CD4-positive, alpha-beta T cell treated with Interleukin-6 for 4 hours (primary cell): ENCODE data around the gene FLT4.

Experiments used
- DNase-seq: peaks from one replicate; pipeline ENCODE4 v3.0.0-alpha.2; 2020; ENCODE audit warnings: mixed read lengths

FLT4 gene

GRCh38 chr5:180603076-180603594, 46.3 kb downstream of the FLT4 start:
- no peak for DNase-seq

DNA sequence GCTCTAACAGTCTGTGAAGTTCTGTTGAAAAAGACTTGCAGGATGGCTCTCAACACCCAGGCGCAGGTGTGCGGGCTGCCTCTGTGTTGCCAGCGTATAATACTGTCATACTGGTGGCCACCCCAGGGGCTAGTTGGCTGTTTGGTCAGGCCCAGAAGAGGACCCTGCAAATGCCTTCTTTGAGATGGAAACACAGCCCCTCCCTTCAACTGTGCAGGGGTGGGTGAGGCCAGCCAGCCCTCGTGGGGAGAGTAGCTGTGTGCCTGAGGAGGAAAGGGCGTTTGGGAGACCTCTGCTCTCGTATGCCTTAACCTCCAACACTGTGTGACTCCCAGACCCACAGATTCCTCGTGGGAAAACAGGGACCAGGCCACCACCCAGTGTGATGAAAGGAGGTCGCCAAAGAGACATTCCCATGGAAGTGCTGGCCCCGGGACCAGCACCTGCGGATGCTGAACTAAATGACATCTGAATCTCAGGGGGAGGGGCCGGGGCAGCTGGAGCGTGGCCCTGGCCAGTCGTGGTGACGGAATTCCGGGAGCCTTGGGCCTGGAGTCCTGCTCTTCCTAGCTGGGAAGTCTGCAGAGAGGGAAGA, 46.8 kb downstream of the FLT4 start:
- no peak for DNase-seq

- no peak for DNase-seq
Measured at GRCh38 chr5:180601591-180602480, 47.6 kb downstream of the FLT4 start.

- no peak for DNase-seq
Measured at GRCh38 chr5:180600554-180601041, 48.8 kb downstream of the FLT4 start.

DNA sequence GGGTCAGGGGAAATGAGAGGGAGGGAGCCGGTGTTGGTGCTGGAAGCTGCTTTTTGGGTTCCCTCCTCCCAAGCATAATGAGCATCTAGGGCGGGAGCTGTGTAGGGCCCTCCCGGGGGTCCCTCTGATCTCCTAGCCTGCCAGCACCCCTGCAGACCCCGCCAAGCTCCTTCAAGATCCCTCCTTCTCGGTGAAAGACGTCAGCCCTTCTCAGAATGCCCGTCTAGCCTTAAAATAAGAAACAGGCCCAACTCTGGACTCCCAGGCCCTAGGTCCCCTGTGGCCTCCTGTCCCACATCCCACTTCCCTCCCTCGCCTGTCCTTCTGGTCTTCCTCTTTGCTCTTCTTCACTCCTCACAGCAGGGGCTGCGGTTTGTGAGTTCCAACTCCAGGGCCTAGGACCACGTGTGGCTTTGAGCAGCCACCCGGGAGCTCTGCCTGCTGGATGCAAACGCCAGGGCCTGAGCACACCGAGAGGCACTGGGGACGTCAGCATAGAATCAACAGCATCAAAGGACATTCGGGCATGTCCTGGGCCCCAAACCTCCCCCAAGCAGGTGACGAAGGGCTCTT, 49.3 kb downstream of the FLT4 start:
- DNase-seq: no peak

DNA sequence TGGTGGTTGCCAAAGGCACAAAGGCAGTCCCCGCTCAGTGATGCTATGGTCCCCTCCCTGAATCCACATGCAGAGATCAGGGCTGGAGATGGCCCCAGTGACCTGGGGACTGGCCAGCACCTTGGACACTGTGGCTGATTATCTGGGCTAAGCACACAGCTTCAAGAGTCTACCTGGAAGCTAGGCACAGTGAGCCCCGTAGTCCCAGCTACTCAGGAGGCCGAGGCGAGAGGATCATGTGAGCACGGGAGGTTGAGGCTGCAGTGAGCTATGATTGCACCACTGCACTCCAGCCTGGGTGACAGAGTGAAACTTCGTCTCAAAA, 49.8 kb downstream of the FLT4 start:
- DNase-seq: no peak

GRCh38 chr5:180598797-180599589, 50.4 kb downstream of the FLT4 start:
- DNase-seq: no peak

DNA sequence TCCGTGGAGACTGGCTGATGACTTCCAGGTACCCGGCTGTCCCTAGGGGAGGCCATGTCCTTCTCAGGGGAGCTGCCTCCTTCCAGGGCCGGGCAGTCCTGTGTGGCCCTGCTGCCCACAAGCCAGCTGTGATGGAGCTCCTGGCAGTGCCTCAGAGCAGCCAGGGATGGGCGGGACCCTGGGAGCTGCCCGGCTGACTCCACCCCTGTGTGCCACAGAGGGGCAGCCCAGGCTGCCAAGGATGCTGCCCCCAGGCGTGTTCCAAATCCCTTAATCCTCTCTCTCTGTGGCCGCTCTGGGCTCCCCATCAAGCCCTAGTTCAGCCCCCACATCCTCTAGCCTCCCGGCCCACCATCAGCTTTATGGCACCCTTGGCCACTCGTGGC, 51.1 kb downstream of the FLT4 start:
- DNase-seq: no peak

DNA sequence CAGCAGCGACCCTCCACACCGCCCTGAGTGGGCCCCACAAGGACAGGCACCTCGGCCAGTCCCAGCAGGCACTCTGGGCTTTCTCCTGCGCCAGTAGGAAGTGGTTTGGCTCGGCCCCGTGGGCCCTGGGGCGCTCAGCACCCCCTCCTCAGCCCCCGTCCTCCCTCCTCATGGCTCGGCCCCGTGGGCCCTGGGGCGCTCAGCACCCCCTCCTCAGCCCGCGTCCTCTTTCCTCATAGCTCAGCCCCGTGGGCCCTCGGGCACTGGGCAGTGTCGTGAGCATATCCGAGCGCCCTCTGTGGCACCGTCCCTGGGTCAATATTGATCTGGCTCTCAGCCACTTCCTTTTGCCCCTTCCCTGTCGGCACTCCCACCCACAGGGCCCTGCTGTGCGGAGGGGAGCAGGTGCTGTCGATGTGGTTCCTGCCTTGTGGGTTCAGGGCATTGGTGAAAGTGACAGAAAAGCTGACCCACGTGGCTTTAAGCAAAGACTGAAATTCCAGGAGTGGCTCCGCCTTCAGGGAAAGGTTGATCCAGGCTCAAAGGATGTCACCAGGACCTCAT, 52.6 kb downstream of the FLT4 start:
- no peak for DNase-seq

DNA sequence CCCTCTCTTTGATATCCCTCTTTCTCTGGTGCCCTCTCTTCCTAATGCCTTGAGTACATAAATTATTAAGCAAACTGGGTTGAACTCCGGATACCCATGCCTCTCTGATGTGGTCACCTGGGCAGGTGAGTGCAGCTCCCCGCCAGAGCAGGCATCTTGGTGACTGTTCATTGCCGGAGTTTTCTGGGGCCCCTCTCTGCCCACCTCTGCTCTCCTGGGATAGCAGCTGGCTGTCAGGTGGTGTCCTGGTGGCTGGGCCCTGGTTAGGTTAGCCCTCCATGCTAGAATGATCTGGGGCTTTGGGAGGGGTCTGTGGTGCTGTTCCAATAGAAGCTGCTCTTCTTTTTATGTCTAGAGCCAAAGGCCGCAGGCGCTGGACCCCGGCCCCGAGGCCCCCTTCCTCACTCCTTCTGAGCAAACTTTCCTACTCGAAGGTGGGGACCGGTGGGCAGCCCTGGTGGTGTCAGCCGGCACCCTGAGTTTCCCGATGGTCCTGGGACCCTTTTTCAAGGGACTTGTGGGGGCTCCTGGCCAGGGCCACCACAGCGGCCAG, 53.2 kb downstream of the FLT4 start:
- no peak for DNase-seq

DNA sequence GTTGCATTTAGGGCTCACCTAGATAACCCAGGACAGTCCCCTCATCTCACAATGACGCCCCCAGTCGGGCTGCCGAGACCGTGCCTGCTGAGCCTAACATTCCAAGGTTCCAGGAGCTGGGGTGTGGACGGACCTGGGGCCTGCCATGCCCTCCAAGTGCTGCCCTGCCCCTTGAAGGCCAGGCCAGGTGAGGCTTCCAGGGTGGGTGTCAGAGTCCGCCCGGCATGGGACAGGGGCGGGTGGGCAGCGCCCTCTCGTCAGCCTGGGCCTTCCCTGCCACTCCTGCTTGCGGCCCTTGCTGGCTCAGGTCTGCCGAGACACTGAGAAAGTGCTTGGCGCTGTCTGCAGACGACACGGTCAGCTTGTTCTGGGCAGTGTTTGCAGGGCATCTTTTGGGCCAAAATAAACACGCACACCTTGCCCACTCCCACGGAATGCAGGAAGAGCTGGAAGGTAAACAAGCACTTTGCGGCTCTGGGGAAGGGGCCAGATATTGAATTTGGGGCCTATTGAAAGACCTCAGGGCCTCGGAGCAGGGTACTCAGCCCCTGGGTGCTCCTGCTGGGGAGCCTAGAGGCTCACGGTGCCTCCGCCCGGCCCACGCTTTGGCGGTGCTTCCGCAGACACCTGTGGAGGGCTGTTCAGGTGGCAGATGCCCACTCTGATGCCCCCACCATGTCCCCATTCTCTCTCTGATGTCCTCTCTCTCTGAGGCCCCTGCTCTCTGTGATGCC, 53.9 kb downstream of the FLT4 start:
- DNase-seq: no peak

DNA sequence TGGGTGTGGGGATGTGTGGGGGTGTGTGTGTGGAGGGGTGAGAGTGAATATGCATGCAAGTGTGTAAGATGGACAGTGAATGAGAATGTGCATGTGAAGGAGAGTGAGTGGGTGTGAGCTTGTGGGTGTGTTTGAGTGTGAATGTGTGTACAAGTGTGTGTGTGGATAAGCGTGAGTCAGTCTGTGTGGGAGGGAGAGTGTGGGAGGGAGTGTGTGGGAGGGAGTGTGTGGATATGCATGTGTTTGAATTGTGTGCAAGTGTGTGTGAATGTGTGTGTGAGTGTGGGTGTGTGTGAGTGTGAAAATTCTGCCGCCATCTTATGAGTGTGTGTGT, 54.4 kb downstream of the FLT4 start:
- no peak for DNase-seq

GRCh38 chr5:180594311-180595045, 54.9 kb downstream of the FLT4 start:
- no peak for DNase-seq

- no peak for DNase-seq
Measured at GRCh38 chr5:180593446-180594206, 55.8 kb downstream of the FLT4 start.

GRCh38 chr5:180592176-180592575, 57.2 kb downstream of the FLT4 start:
- no peak for DNase-seq

DNA sequence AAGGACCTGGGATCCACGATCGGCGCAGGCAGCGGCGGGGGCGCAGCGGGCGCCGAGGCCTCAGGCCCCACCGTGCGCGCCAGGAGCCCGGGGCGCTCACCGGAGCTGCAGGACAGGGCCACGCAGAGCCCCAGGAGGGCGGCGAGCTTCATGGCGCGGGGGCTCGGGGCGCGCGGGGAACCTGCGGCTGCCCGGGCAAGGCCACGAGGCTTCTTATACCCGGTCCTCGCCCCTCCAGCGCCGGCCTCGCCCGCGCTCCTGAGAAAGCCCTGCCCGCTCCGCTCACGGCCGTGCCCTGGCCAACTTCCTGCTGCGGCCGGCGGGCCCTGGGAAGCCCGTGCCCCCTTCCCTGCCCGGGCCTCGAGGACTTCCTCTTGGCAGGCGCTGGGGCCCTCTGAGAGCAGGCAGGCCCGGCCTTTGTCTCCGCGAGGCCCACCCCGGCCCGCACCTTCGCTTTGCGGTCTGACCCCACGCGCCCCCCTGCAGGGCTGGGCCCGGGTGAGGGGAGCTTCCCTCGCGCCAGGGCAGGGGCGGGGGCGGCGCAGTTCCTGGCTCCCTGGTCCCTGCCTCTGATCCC, 58.0 kb downstream of the FLT4 start, which contains the start of gene SCGB3A1:
Gene SCGB3A1 (minus strand): TSS at position 189 of the 577 bp plus-strand sequence. CDS start 37 bp downstream, at position 152.
- no peak for DNase-seq

GRCh38 chr5:180590543-180591310, 58.7 kb downstream of the FLT4 start:
- DNase-seq: no peak

- no peak for DNase-seq
Measured at GRCh38 chr5:180589771-180590542, 59.4 kb downstream of the FLT4 start.
